ENCODE measurements around the gene SHMT1. TPM values are rescaled to one million over a fixed set of nuclear protein-coding genes. Genes with fewer than 3 reads are reported as not detected.

The SHMT1 gene
- total RNA-seq, 3 donors from 2014 or later (not counting 1 experiment from before 2014, with no cell fraction given): 8.8 to 19.2 (median 17.3) TPM

GRCh38 chr17:18322522-18322921, 40.8 kb downstream of the SHMT1 start:
- ATAC-seq (no peak), DNase-seq (no peak)
- H3K36me3 Mint-ChIP-seq: no peaks in the 10 kb centered on the region
- 96% methylated on average over 12 of the region's 12 CpGs for WGBS (ENCODE audit: insufficient coverage)
- intact Hi-C loops (cut with micrococcal nuclease): no loop called here
- TF ChIP-seq CTCF (IDR thresholded peaks at IDR 0.05): no peak
- Histone ChIP-seq H3K27me3 (ENCODE audit: control insufficient read depth, insufficient read depth, low read length) (no peaks in the 10 kb centered on the region), H3K4me1 (ENCODE audit: control insufficient read depth, insufficient read depth, low read length) (peaks cover 38% of the 10 kb centered on the region), H3K9me3 (ENCODE audit: control insufficient read depth, insufficient read depth, low read length) (no peaks in the 10 kb centered on the region), H3K36me3 (ENCODE audit: control insufficient read depth, insufficient read depth, low read length) (peaks cover 68% of the 10 kb centered on the region), H3K27ac (ENCODE audit: low read length) (no peak overlapping the region), H3K4me3 (ENCODE audit: low read length) (no peak overlapping the region)
- peaks cover 39 to 43% of the 10 kb centered on the region in 2 donors for H3K4me1 Mint-ChIP-seq
- no peaks in the 10 kb centered on the region for H3K9me3 Mint-ChIP-seq
- no peaks in the 10 kb centered on the region for H3K27me3 Mint-ChIP-seq (ENCODE audit: low read depth in 2 of 2)
- H3K4me3 Mint-ChIP-seq: no peak overlapping the region
- H3K27ac Mint-ChIP-seq: no peak overlapping the region

- no peaks in the 10 kb centered on the region for H3K9me3 Mint-ChIP-seq
- DNase-seq (no peak), ATAC-seq (no peak)
- no peaks in the 10 kb centered on the region for H3K27me3 Mint-ChIP-seq (ENCODE audit: low read depth in 2 of 2)
- H3K4me3 Mint-ChIP-seq: no peak overlapping the region
- no peak overlapping the region for H3K4me3 ChIP-seq (ENCODE audit: low read length)
- no peak overlapping the region for H3K27ac Mint-ChIP-seq
- H3K4me1 Mint-ChIP-seq: peaks cover 51% of the 10 kb centered on the region in 2 donors
- no peaks in the 10 kb centered on the region for H3K9me3 ChIP-seq (ENCODE audit: control insufficient read depth, insufficient read depth, low read length)
- intact Hi-C loops (cut with micrococcal nuclease): no loop called here
- WGBS (ENCODE audit: insufficient coverage): 91% methylated on average over 5 of the region's 5 CpGs
- no peaks in the 10 kb centered on the region for H3K27me3 ChIP-seq (ENCODE audit: control insufficient read depth, insufficient read depth, low read length)
- H3K4me1 ChIP-seq (ENCODE audit: control insufficient read depth, insufficient read depth, low read length): peaks cover 50% of the 10 kb centered on the region
- no peak for TF ChIP-seq CTCF (IDR thresholded peaks at IDR 0.05)
- H3K36me3 Mint-ChIP-seq: no peaks in the 10 kb centered on the region
- H3K27ac ChIP-seq (ENCODE audit: low read length): no peak overlapping the region
- peaks cover 61% of the 10 kb centered on the region for H3K36me3 ChIP-seq (ENCODE audit: control insufficient read depth, insufficient read depth, low read length)
Observed at GRCh38 chr17:18321309-18321708, 42.0 kb downstream of the SHMT1 start.

- Mint-ChIP-seq H3K27ac (peak overlapping the region in 1 of 2 donors; percentile 1), H3K27me3 (ENCODE audit: low read depth in 2 of 2) (no peaks in the 10 kb centered on the region), H3K9me3 (no peaks in the 10 kb centered on the region), H3K4me1 (peaks cover 59 to 60% of the 10 kb centered on the region in 2 donors), H3K36me3 (no peaks in the 10 kb centered on the region), H3K4me3 (no peak overlapping the region)
- no peak for ATAC-seq
- DNase-seq: no peak
- no peak for TF ChIP-seq CTCF (IDR thresholded peaks at IDR 0.05)
- WGBS (ENCODE audit: insufficient coverage): 96% methylated on average over 7 of the region's 7 CpGs
- no peaks in the 10 kb centered on the region for H3K27me3 ChIP-seq (ENCODE audit: control insufficient read depth, insufficient read depth, low read length)
- H3K4me3 ChIP-seq (ENCODE audit: low read length): no peak overlapping the region
- H3K36me3 ChIP-seq (ENCODE audit: control insufficient read depth, insufficient read depth, low read length): peaks cover 57% of the 10 kb centered on the region
- H3K4me1 ChIP-seq (ENCODE audit: control insufficient read depth, insufficient read depth, low read length): peaks cover 60% of the 10 kb centered on the region
- no peaks in the 10 kb centered on the region for H3K9me3 ChIP-seq (ENCODE audit: control insufficient read depth, insufficient read depth, low read length)
- no peak overlapping the region for H3K27ac ChIP-seq (ENCODE audit: low read length)
- intact Hi-C loops (cut with micrococcal nuclease): no loop called here
Observed at GRCh38 chr17:18320301-18320700, 43.0 kb downstream of the SHMT1 start.

GRCh38 chr17:18319604-18320256, 43.6 kb downstream of the SHMT1 start:
- WGBS (ENCODE audit: insufficient coverage): 81% methylated on average over 13 of the region's 13 CpGs
- Mint-ChIP-seq H3K9me3 (no peaks in the 10 kb centered on the region), H3K4me1 (peaks cover 59 to 65% of the 10 kb centered on the region in 2 donors), H3K27ac (peak overlapping the region; percentile 1 to 43), H3K4me3 (peak overlapping the region; percentile 28), H3K36me3 (no peaks in the 10 kb centered on the region), H3K27me3 (ENCODE audit: low read depth in 2 of 2) (no peaks in the 10 kb centered on the region)
- Histone ChIP-seq H3K36me3 (ENCODE audit: control insufficient read depth, insufficient read depth, low read length) (peaks cover 51% of the 10 kb centered on the region), H3K4me3 (ENCODE audit: low read length) (no peak overlapping the region), H3K9me3 (ENCODE audit: control insufficient read depth, insufficient read depth, low read length) (no peaks in the 10 kb centered on the region), H3K27me3 (ENCODE audit: control insufficient read depth, insufficient read depth, low read length) (no peaks in the 10 kb centered on the region), H3K4me1 (ENCODE audit: control insufficient read depth, insufficient read depth, low read length) (peaks cover 56% of the 10 kb centered on the region), H3K27ac (ENCODE audit: low read length) (no peak overlapping the region)
- no peak for TF ChIP-seq CTCF (IDR thresholded peaks at IDR 0.05)
- intact Hi-C loops (cut with micrococcal nuclease): no loop called here
- ATAC-seq (no peak), DNase-seq (peak in 1 of 2 donors; percentile 30)
